ENCODE data around the gene PHEX.

DNA sequence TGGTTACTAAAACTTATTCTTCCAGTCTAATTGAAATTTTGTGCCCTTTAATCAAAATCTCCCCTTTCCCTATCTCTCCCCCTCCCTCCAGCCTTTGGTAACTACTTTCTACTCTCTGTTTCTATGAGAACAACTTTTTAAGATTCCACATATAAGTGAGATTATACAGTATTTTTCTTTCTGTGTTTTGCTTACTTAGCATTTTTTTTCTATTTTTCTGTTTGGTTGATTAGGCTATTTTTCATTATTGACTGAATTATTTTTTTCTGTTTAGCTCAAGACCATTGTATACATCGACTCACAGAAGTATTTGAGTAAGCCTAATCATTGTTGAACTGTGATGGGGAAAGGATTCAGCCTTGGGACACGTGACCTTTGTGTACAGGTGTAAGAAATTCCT is 116.4 kb downstream of the PHEX start:
- TF ChIP-seq, protein P1, sequence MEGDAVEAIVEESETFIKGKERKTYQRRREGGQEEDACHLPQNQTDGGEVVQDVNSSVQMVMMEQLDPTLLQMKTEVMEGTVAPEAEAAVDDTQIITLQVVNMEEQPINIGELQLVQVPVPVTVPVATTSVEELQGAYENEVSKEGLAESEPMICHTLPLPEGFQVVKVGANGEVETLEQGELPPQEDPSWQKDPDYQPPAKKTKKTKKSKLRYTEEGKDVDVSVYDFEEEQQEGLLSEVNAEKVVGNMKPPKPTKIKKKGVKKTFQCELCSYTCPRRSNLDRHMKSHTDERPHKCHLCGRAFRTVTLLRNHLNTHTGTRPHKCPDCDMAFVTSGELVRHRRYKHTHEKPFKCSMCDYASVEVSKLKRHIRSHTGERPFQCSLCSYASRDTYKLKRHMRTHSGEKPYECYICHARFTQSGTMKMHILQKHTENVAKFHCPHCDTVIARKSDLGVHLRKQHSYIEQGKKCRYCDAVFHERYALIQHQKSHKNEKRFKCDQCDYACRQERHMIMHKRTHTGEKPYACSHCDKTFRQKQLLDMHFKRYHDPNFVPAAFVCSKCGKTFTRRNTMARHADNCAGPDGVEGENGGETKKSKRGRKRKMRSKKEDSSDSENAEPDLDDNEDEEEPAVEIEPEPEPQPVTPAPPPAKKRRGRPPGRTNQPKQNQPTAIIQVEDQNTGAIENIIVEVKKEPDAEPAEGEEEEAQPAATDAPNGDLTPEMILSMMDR (IDR thresholded peaks at IDR 0.05), result no peak
- TF ChIP-seq POLR2A (IDR thresholded peaks at IDR 0.05) (no peak), POLR2AphosphoS5 (IDR thresholded peaks at IDR 0.05) (no peak), EP300 (IDR thresholded peaks at IDR 0.05) (no peak)

Data from stomach (tissue), 4 donors.